Astrocyte (in vitro differentiated cells and primary cell): ENCODE results near the gene MCF2L2. TPM values are rescaled to one million over a fixed set of nuclear protein-coding genes. Genes with fewer than 3 reads are reported as not detected.

Experiments used
- DNase-seq: peaks from one replicate; pipeline ENCODE4 v3.0.0-alpha.2; 2010; ENCODE audit warnings: low read depth
- FAIRE-seq: peaks from 2 replicates; lab custom pipeline; 2011; peaks lifted over from hg19 to GRCh38; lab: Jason Lieb, UNC
- H2AFZ ChIP-seq: 2 replicates; pipeline ENCODE4 v1.6.0; 2012; ENCODE audit warnings: low read depth, low read length, inconsistent platforms
- H3K27ac ChIP-seq: 2 replicates; pipeline ENCODE4 v1.5.1; 2011; ENCODE audit warnings: low read depth, low read length, inconsistent platforms
- H3K27me3 ChIP-seq: 2 replicates; pipeline ENCODE4 v1.6.0; 2011; ENCODE audit warnings: low read length, inconsistent platforms; ENCODE audit not compliant: insufficient read depth
- H3K36me3 ChIP-seq: 2 replicates; pipeline ENCODE4 v1.5.1; 2011; ENCODE audit warnings: low read length, inconsistent platforms; ENCODE audit not compliant: insufficient read depth
- H3K4me1 ChIP-seq: 2 replicates; pipeline ENCODE4 v1.5.1; 2011; ENCODE audit warnings: low read length, inconsistent platforms; ENCODE audit not compliant: insufficient read depth
- H3K4me2 ChIP-seq: 2 replicates; pipeline ENCODE4 v1.6.0; 2012; ENCODE audit warnings: low read length, inconsistent platforms
- H3K4me3 ChIP-seq: 2 replicates; pipeline ENCODE4 v1.5.1; 2011; ENCODE audit warnings: low read depth, mild to moderate bottlenecking, low read length, inconsistent platforms; ENCODE audit not compliant: insufficient read depth
- H3K79me2 ChIP-seq: 2 replicates; pipeline ENCODE4 v1.6.0; 2012; ENCODE audit warnings: mild to moderate bottlenecking, low read length, inconsistent platforms; ENCODE audit not compliant: insufficient read depth
- H3K9ac ChIP-seq: 2 replicates; pipeline ENCODE4 v1.6.0; 2012; ENCODE audit warnings: mild to moderate bottlenecking, low read length, inconsistent platforms
- H3K9me3 ChIP-seq: 2 replicates; pipeline ENCODE4 v1.5.1; 2012; ENCODE audit warnings: low read depth, mild to moderate bottlenecking, low read length, inconsistent platforms; ENCODE audit not compliant: insufficient read depth
- H4K20me1 ChIP-seq: 2 replicates; pipeline ENCODE4 v1.6.0; 2012; ENCODE audit warnings: low read length, inconsistent platforms; ENCODE audit not compliant: insufficient read depth
- H3K27ac Mint-ChIP-seq: one replicate; pipeline ENCODE4 v1.8.0; 2021; ENCODE audit warnings: mild to moderate bottlenecking, mixed read lengths; ENCODE audit not compliant: unreplicated experiment
- H3K27me3 Mint-ChIP-seq: one replicate; pipeline ENCODE4 v1.8.0; 2021; ENCODE audit warnings: low read depth, mixed read lengths; ENCODE audit not compliant: unreplicated experiment
- H3K36me3 Mint-ChIP-seq: one replicate; pipeline ENCODE4 v1.8.0; 2021; ENCODE audit warnings: low read depth, mixed read lengths; ENCODE audit not compliant: unreplicated experiment
- H3K4me1 Mint-ChIP-seq: one replicate; pipeline ENCODE4 v1.8.0; 2021; ENCODE audit warnings: low read depth, mixed read lengths; ENCODE audit not compliant: unreplicated experiment
- H3K4me3 Mint-ChIP-seq: one replicate; pipeline ENCODE4 v1.8.0; 2021; ENCODE audit warnings: mild to moderate bottlenecking, moderate library complexity, mixed read lengths; ENCODE audit not compliant: unreplicated experiment
- H3K9me3 Mint-ChIP-seq: one replicate; pipeline ENCODE4 v1.8.0; 2021; ENCODE audit warnings: mild to moderate bottlenecking, mixed read lengths; ENCODE audit not compliant: unreplicated experiment
- EZH2 ChIP-seq: IDR thresholded peaks from 2 replicates; pipeline ENCODE4 v1.6.1; 2012; ENCODE audit warnings: mild to moderate bottlenecking, low read length, inconsistent platforms; ENCODE audit not compliant: insufficient read depth
- total RNA-seq: library from RNA; stranded (reverse); gene quantifications from 2 replicates; pipeline ENCODE4 v1.2.1, GENCODE V29; 2021
- TF ChIP-seq, protein P1 (sequence below): IDR thresholded peaks from 2 replicates; pipeline ENCODE4 v1.5.1; 2011; ENCODE audit warnings: low read depth, mild to moderate bottlenecking, inconsistent platforms, low read length, moderate library complexity; ENCODE audit not compliant: insufficient read depth

Gene MCF2L2
- total RNA-seq, 1 donor from 2014 or later, result 0.89 TPM

GRCh38 chr3:183242431-183242830 lies 186.0 kb downstream of the MCF2L2 start:
- peaks cover 6% of the 10 kb centered on the region for H3K27me3 Mint-ChIP-seq
- peaks cover 7% of the 10 kb centered on the region for H3K36me3 Mint-ChIP-seq
- no peak for FAIRE-seq
- H3K4me1 Mint-ChIP-seq, result peaks cover 11% of the 10 kb centered on the region
- TF ChIP-seq, protein P1, sequence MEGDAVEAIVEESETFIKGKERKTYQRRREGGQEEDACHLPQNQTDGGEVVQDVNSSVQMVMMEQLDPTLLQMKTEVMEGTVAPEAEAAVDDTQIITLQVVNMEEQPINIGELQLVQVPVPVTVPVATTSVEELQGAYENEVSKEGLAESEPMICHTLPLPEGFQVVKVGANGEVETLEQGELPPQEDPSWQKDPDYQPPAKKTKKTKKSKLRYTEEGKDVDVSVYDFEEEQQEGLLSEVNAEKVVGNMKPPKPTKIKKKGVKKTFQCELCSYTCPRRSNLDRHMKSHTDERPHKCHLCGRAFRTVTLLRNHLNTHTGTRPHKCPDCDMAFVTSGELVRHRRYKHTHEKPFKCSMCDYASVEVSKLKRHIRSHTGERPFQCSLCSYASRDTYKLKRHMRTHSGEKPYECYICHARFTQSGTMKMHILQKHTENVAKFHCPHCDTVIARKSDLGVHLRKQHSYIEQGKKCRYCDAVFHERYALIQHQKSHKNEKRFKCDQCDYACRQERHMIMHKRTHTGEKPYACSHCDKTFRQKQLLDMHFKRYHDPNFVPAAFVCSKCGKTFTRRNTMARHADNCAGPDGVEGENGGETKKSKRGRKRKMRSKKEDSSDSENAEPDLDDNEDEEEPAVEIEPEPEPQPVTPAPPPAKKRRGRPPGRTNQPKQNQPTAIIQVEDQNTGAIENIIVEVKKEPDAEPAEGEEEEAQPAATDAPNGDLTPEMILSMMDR, result no peak
- no peak for TF ChIP-seq EZH2
- Histone ChIP-seq H3K9ac (no peak overlapping the region), H3K27ac (no peak overlapping the region), H3K9me3 (peaks cover 9% of the 10 kb centered on the region), H3K4me2 (no peak overlapping the region), H3K4me1 (no peaks in the 10 kb centered on the region), H2AFZ (no peak overlapping the region), H3K36me3 (no peaks in the 10 kb centered on the region), H3K27me3 (peaks cover 5% of the 10 kb centered on the region), H3K79me2 (no peaks in the 10 kb centered on the region), H3K4me3 (no peak overlapping the region), H4K20me1 (no peaks in the 10 kb centered on the region)
- no peak overlapping the region for H3K27ac Mint-ChIP-seq
- no peak overlapping the region for H3K4me3 Mint-ChIP-seq
- H3K9me3 Mint-ChIP-seq, result peaks cover 20% of the 10 kb centered on the region
- no peak for DNase-seq

GRCh38 chr3:183239046-183239445 lies 189.4 kb downstream of the MCF2L2 start:
- TF ChIP-seq, protein P1, result no peak
- no peak for TF ChIP-seq EZH2
- Mint-ChIP-seq H3K4me1 (no peaks in the 10 kb centered on the region), H3K27me3 (peaks cover 6% of the 10 kb centered on the region), H3K9me3 (peaks cover 20% of the 10 kb centered on the region), H3K36me3 (peaks cover 7% of the 10 kb centered on the region), H3K4me3 (no peak overlapping the region), H3K27ac (no peak overlapping the region)
- H3K9ac ChIP-seq, result no peak overlapping the region
- H4K20me1 ChIP-seq, result no peaks in the 10 kb centered on the region
- DNase-seq (no peak), FAIRE-seq (no peak)
- no peak overlapping the region for H3K27ac ChIP-seq
- H3K4me1 ChIP-seq, result no peaks in the 10 kb centered on the region
- peaks cover 9% of the 10 kb centered on the region for H3K9me3 ChIP-seq
- no peak overlapping the region for H3K4me2 ChIP-seq
- H2AFZ ChIP-seq, result no peak overlapping the region
- no peaks in the 10 kb centered on the region for H3K36me3 ChIP-seq
- no peaks in the 10 kb centered on the region for H3K79me2 ChIP-seq
- H3K4me3 ChIP-seq, result no peak overlapping the region
- peaks cover 5% of the 10 kb centered on the region for H3K27me3 ChIP-seq

DNA sequence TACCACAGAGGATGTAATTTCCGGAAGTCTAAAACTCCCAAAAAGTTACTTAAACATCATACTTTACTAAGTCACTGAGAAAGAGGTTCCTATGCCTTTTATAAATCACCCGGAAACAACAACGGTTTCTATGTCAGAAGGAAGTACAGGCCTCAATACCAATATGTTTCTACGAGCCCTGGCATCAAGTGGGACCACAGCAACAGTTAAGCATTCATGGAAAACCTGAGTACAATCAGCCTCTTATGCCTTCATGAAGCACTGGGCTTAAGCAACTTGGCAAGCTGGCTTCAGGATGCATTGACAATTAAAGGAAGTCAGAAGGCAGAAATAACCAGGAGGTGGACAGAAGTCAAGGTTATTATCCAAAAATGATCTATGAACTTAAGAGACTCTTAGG lies 194.5 kb downstream of the MCF2L2 start:
- no peak overlapping the region for H3K27ac Mint-ChIP-seq
- Histone ChIP-seq H3K36me3 (no peaks in the 10 kb centered on the region), H3K9me3 (no peaks in the 10 kb centered on the region), H2AFZ (no peak overlapping the region), H3K4me3 (no peak overlapping the region), H3K4me2 (no peak overlapping the region), H4K20me1 (no peaks in the 10 kb centered on the region), H3K27me3 (no peaks in the 10 kb centered on the region), H3K79me2 (no peaks in the 10 kb centered on the region), H3K9ac (no peak overlapping the region), H3K4me1 (no peaks in the 10 kb centered on the region), H3K27ac (no peak overlapping the region)
- no peaks in the 10 kb centered on the region for H3K27me3 Mint-ChIP-seq
- DNase-seq (no peak), FAIRE-seq (no peak)
- no peaks in the 10 kb centered on the region for H3K36me3 Mint-ChIP-seq
- TF ChIP-seq EZH2, result no peak
- TF ChIP-seq, protein P1, result no peak
- no peak overlapping the region for H3K4me3 Mint-ChIP-seq
- H3K9me3 Mint-ChIP-seq, result no peaks in the 10 kb centered on the region
- no peaks in the 10 kb centered on the region for H3K4me1 Mint-ChIP-seq
